HepG2 (cell line): ENCODE results near the gene TBC1D10A. TPM values are rescaled to one million over a fixed set of nuclear protein-coding genes. Genes with fewer than 3 reads are reported as not detected.

Experiments
- ATAC-seq: fragments of 200-7000 bp; cut with Tn5 transposase; 3 replicates; pipeline ENCODE4 v1.9.1; 2020; ENCODE audit warnings: mild to moderate bottlenecking, moderate library complexity
- BruUV-seq: library from RNA; stranded (reverse); fragments of 400-500 nt; replicated peaks from 2 replicates; lab custom pipeline; 2021; lab: Mats Ljungman, UMichigan
- CTCF ChIA-PET: fragments of 300-600 bp; formaldehyde crosslinking; extraction: SDS; loops from one replicate; lab custom pipeline; 2021; ENCODE audit warnings: low total read pairs, inconsistent platforms, low intra/inter-chr PET ratio; lab: Yijun Ruan, JAX
- POLR2A ChIA-PET: fragments of 350-600 bp; sonication (Branson Sonifier 250); formaldehyde crosslinking; loops from one replicate; lab custom pipeline; 2020; ENCODE audit warnings: antibody characterized with exemption, inconsistent platforms; lab: Yijun Ruan, JAX
- DNase-seq: peaks from one replicate; pipeline ENCODE4 v3.0.0-alpha.2; 2015; ENCODE audit warnings: low spot score
- FAIRE-seq: peaks from 3 replicates; lab custom pipeline; 2011; peaks lifted over from hg19 to GRCh38; lab: Jason Lieb, UNC
- H2AFZ ChIP-seq: one replicate; pipeline ENCODE4 v1.6.1; 2011; ENCODE audit warnings: low read length, inconsistent platforms
- H3K27ac ChIP-seq: fragments of 300-600 bp; 3 replicates; pipeline ENCODE4 v1.8.0; 2011; ENCODE audit warnings: mixed run types, mild to moderate bottlenecking, mixed read lengths, low read length, inconsistent platforms; ENCODE audit not compliant: insufficient read depth; ENCODE audit errors: extremely low read length
- H3K27me3 ChIP-seq, 2 experiments: fragments of 200-600 bp in 1 of 2; 2 replicates in 1 of 2; 3 replicates in 1 of 2; pipeline versions ENCODE4 v1.6.0 to v1.8.0; 2011; ENCODE audit warnings: low read length in 2 of 2, mild to moderate bottlenecking in 2 of 2, moderate library complexity in 2 of 2, inconsistent platforms in 1 of 2; ENCODE audit not compliant: insufficient read depth in 2 of 2, control insufficient read depth in 1 of 2
- H3K36me3 ChIP-seq, 2 experiments: fragments of 200-600 bp in 1 of 2; replicated peaks in 1 of 2; 2 replicates in 1 of 2; 3 replicates in 1 of 2; pipeline versions ENCODE4 v1.5.1 to v1.8.0; 2011; ENCODE audit warnings: low read length in 2 of 2, inconsistent platforms in 1 of 2; ENCODE audit not compliant: insufficient read depth in 2 of 2, control insufficient read depth in 1 of 2
- H3K4me1 ChIP-seq: 2 replicates; pipeline ENCODE4 v1.5.1; 2012; ENCODE audit warnings: low read length, inconsistent platforms; ENCODE audit not compliant: insufficient read depth
- H3K4me2 ChIP-seq: 2 replicates; pipeline ENCODE4 v1.6.0; 2011; ENCODE audit warnings: low read depth, low read length, inconsistent platforms
- H3K4me3 ChIP-seq, 3 experiments: fragments of 200-600 bp in 1 of 3; sonication (generic), shearing (Covaris generic) in 1 of 3; replicated peaks in 1 of 3; 2 replicates each; pipeline ENCODE4 v1.5.1; 2011 to 2016; ENCODE audit warnings: low read length in 3 of 3, inconsistent platforms in 2 of 3, low read depth in 2 of 3, mild to moderate bottlenecking in 2 of 3, control low read depth in 1 of 3, mixed read lengths in 1 of 3; ENCODE audit not compliant: insufficient read depth in 1 of 3
- H3K79me2 ChIP-seq: one replicate; pipeline ENCODE4 v1.6.1; 2011; ENCODE audit warnings: low read length, inconsistent platforms; ENCODE audit not compliant: insufficient read depth
- H3K9ac ChIP-seq: 2 replicates; pipeline ENCODE4 v1.6.0; 2011; ENCODE audit warnings: mild to moderate bottlenecking, low read depth, low read length, inconsistent platforms; ENCODE audit not compliant: insufficient read depth
- H3K9me3 ChIP-seq: 2 replicates; pipeline ENCODE4 v1.5.1; 2012; ENCODE audit warnings: mild to moderate bottlenecking, low read length
- H4K20me1 ChIP-seq: 2 replicates; pipeline ENCODE4 v1.6.0; 2011; ENCODE audit warnings: inconsistent platforms, mild to moderate bottlenecking, low read length, moderate library complexity; ENCODE audit not compliant: insufficient read depth
- CSRNP1 ChIP-seq: sonication (generic); formaldehyde crosslinking; IDR thresholded peaks from 2 replicates; pipeline ENCODE4 v1.8.1; 2023; ENCODE audit warnings: mild to moderate bottlenecking, missing genetic modification reagents
- JARID2 ChIP-seq: sonication (generic); formaldehyde crosslinking; IDR thresholded peaks from 2 replicates; pipeline ENCODE4 v1.8.1; 2023; ENCODE audit warnings: missing genetic modification reagents, inconsistent platforms; ENCODE audit not compliant: insufficient replicate concordance
- MAFF ChIP-seq: IDR thresholded peaks from 2 replicates; pipeline ENCODE4 v1.6.1; 2011; ENCODE audit warnings: low read depth, low read length, improper control_type of control experiment
- MAFK ChIP-seq, 2 experiments: IDR thresholded peaks in 1 of 2; conservative IDR thresholded peaks in 1 of 2; 2 replicates each; pipeline ENCODE4 v1.6.1; 2011; ENCODE audit warnings: improper control_type of control experiment in 2 of 2, low read length in 2 of 2
- MLX ChIP-seq: IDR thresholded peaks from 2 replicates; pipeline ENCODE4 v1.6.1; 2016
- NFIB ChIP-seq: sonication (generic); formaldehyde crosslinking; IDR thresholded peaks from 2 replicates; pipeline ENCODE4 v1.9.0; 2021; ENCODE audit warnings: missing genetic modification reagents, mild to moderate bottlenecking, borderline replicate concordance
- SMYD3 ChIP-seq: sonication (generic); formaldehyde crosslinking; IDR thresholded peaks from 2 replicates; pipeline ENCODE4 v1.8.1; 2023; ENCODE audit warnings: mild to moderate bottlenecking, missing genetic modification reagents
- SNAPC4 ChIP-seq: sonication (generic); formaldehyde crosslinking; IDR thresholded peaks from 2 replicates; pipeline ENCODE4 v1.4.0; 2020; ENCODE audit warnings: mild to moderate bottlenecking, missing genetic modification reagents
- ZFP36 ChIP-seq: fragments of 150-350 bp; IDR thresholded peaks from 2 replicates; pipeline ENCODE4 v1.6.1; 2018; ENCODE audit warnings: borderline replicate concordance, low read length, low read depth; ENCODE audit not compliant: partially characterized antibody
- ZFP36L1 ChIP-seq: sonication (generic); formaldehyde crosslinking; IDR thresholded peaks from 2 replicates; pipeline ENCODE4 v1.8.0; 2022; ENCODE audit warnings: mild to moderate bottlenecking, missing genetic modification reagents, moderate library complexity
- ZNF878 ChIP-seq: sonication (generic); formaldehyde crosslinking; IDR thresholded peaks from 2 replicates; pipeline ENCODE4 v1.8.1; 2023; ENCODE audit warnings: mild to moderate bottlenecking, missing genetic modification reagents, moderate library complexity
- WGBS: methylation state at CpG from one replicate; pipeline ENCODE4 v1.1.6; 2017; ENCODE audit warnings: low lambda C conversion rate; 5-methylcytosine and 5-hydroxymethylcytosine counted together
- in situ Hi-C: cut with HindIII; loops from 2 replicates; pipeline ENCODE4 v1.10.0; 2017; ENCODE audit warnings: low pct_unique_long_range_greater_than_20kb; ENCODE audit not compliant: extremely low pct_ligation_motif_present
- intact Hi-C: fragments of 100-400 bp; cut with micrococcal nuclease; formaldehyde crosslinking; loops from one replicate; pipeline ENCODE4 v1.10.0; 2022; ENCODE audit not compliant: unreplicated experiment
- polyA plus RNA-seq, 8 experiments: library from polyadenylated mRNA; depleted of rRNA in 3 of 8; stranded (reverse) in 7 of 8; unstranded in 1 of 8; fragments of >200 nt; fragmentation: Illumina TruSeq in 4 of 8; extraction: Trizol in 4 of 8; gene quantifications; 2 replicates each; pipeline versions ENCODE4 v1.2.1 to v1.2.3, GENCODE V29; 2011 to 2016; ENCODE audit warnings: low read depth in 4 of 8, missing spikeins in 1 of 8, mixed read lengths in 1 of 8; ENCODE audit not compliant: insufficient read depth in 1 of 8
- total RNA-seq, 5 experiments: library from RNA; depleted of rRNA; stranded (reverse); fragments of >200 nt; fragmentation: Illumina TruSeq; extraction: Trizol; gene quantifications; 2 replicates each; pipeline ENCODE4 v1.2.3, GENCODE V29; 2016; ENCODE audit warnings: low read depth in 1 of 5

TBC1D10A gene
- total and polyA plus RNA-seq, 2 of the 13 experiments (the other 11 are each of a cell fraction or from before 2014, with no cell fraction given): 4.2 to 4.9 TPM

- in situ Hi-C loops (no loop called here), intact Hi-C loops (no loop called here)
- H3K27me3 ChIP-seq: peaks cover 4 to 46% of the 10 kb centered on the region in 2 experiments
- no peak overlapping the region for H3K9ac ChIP-seq
- H3K4me1 ChIP-seq: no peaks in the 10 kb centered on the region
- WGBS: no CpG with 5 or more reads among the region's 16 CpGs
- H3K27ac ChIP-seq: no peak overlapping the region
- BruUV-seq: no TSS peak
- H4K20me1 ChIP-seq: no peaks in the 10 kb centered on the region
- ChIA-PET POLR2A (no interaction called here), CTCF (no interaction called here)
- DNase-seq: no peak
- FAIRE-seq: no peak
- H3K79me2 ChIP-seq: no peaks in the 10 kb centered on the region
- no peak overlapping the region for H3K4me3 ChIP-seq
- no peak overlapping the region for H3K4me2 ChIP-seq
- no peaks in the 10 kb centered on the region for H3K36me3 ChIP-seq
- H2AFZ ChIP-seq: no peak overlapping the region
- TF ChIP-seq CSRNP1 (CRISPR knock-in tag) (no peak), MAFK (conservative IDR thresholded peaks at IDR 0.05 in 1 of 2, IDR thresholded peaks at IDR 0.05 in 1 of 2; ENCODE audit: low read length in 2 of 2) (peak; percentile 84 to 88), MAFF (peak; percentile 75)
- no peak; the same call in 2 of the 3 replicates for ATAC-seq
- no peaks in the 10 kb centered on the region for H3K9me3 ChIP-seq
These were observed 55.9 kb downstream of the TBC1D10A start for GRCh38 chr22:30270832-30271231.

- Histone ChIP-seq H3K9ac (no peak overlapping the region), H3K4me1 (peaks cover 5% of the 10 kb centered on the region), H3K79me2 (no peaks in the 10 kb centered on the region), H3K27me3 (peaks cover 8 to 41% of the 10 kb centered on the region in 2 experiments), H2AFZ (no peak overlapping the region), H3K36me3 (no peaks in the 10 kb centered on the region), H3K4me2 (no peak overlapping the region), H3K27ac (no peak overlapping the region), H3K4me3 (no peak overlapping the region), H4K20me1 (no peaks in the 10 kb centered on the region), H3K9me3 (no peaks in the 10 kb centered on the region)
- BruUV-seq: no TSS peak
- DNase-seq (no peak), FAIRE-seq (no peak), ATAC-seq (no peak)
- POLR2A ChIA-PET: no interaction called here
- CTCF ChIA-PET: no interaction called here
- in situ Hi-C loops (loop anchor here (10.0 kb wide), 1 partner anchor 216 kb away; no protein-coding TSS in a partner anchor), intact Hi-C loops (no loop called here)
- 41% methylated on average over 8 of the region's 8 CpGs for WGBS
- TF ChIP-seq MLX (CRISPR knock-in tag): no peak
- no peak for TF ChIP-seq JARID2 (CRISPR knock-in tag)
- no peak for TF ChIP-seq SNAPC4 (CRISPR knock-in tag)
- TF ChIP-seq ZFP36L1 (CRISPR knock-in tag): no peak
- TF ChIP-seq NFIB (CRISPR knock-in tag): no peak
- no peak for TF ChIP-seq ZFP36
- TF ChIP-seq ZNF878 (CRISPR knock-in tag): no peak
- TF ChIP-seq SMYD3 (CRISPR knock-in tag): no peak
These were observed 58.4 kb downstream of the TBC1D10A start for GRCh38 chr22:30268331-30268730.
